Breast epithelium (tissue), 4 donors: ENCODE results near the gene STMP1. TPM values are rescaled to one million over a fixed set of nuclear protein-coding genes. Genes with fewer than 3 reads are reported as not detected.
A peak's percentile ranks its signal among the peaks of the same experiment; 100 is the strongest.
"Not testable (repeated sequence)": the region's sequence is repeated elsewhere in the genome, so short reads cannot be mapped to it uniquely, and the experiment has no call there.

Experiments used
- DNase-seq, 2 donors: peaks; one replicate each; pipeline ENCODE4 v3.0.0-alpha.2; 2019; ENCODE audit warnings: low spot score in 2 of 2
- H3K27ac ChIP-seq, 2 donors: fragments of 200-600 bp; sonication (generic) in 1 of 2; one replicate each; pipeline ENCODE4 v1.5.1; 2016 to 2019; ENCODE audit warnings: mild to moderate bottlenecking in 1 of 2
- H3K27me3 ChIP-seq, 2 donors: fragments of 200-600 bp; sonication (generic) in 1 of 2; one replicate each; pipeline versions ENCODE4 v1.5.1 to v1.6.0; 2017 to 2019; ENCODE audit warnings: control low read depth in 1 of 2, mild to moderate bottlenecking in 1 of 2
- H3K36me3 ChIP-seq: fragments of 200-600 bp; one replicate; pipeline ENCODE4 v1.5.1; 2019
- H3K4me1 ChIP-seq, 2 donors: fragments of 200-600 bp; sonication (generic); one replicate each; pipeline ENCODE4 v1.5.1; 2016 to 2019; ENCODE audit warnings: control low read depth in 1 of 2
- H3K4me3 ChIP-seq, 3 donors: fragments of 200-600 bp; sonication (generic); 1 replicate in 2 of 3; 2 replicates in 1 of 3; pipeline ENCODE4 v1.5.1; 2016 to 2019; ENCODE audit warnings: mild to moderate bottlenecking in 3 of 3, moderate library complexity in 2 of 3
- H3K9me3 ChIP-seq, 2 donors: fragments of 200-600 bp; sonication (generic) in 1 of 2; one replicate each; pipeline ENCODE4 v1.5.1; 2016 to 2019; ENCODE audit warnings: control low read depth in 1 of 2
- POLR2A ChIP-seq: fragments of 450-650 bp; IDR thresholded peaks from one replicate; pipeline ENCODE4 v1.6.1; 2016; ENCODE audit warnings: antibody characterized with exemption, mild to moderate bottlenecking, moderate library complexity
- POLR2AphosphoS5 ChIP-seq, 3 donors: sonication (generic); formaldehyde crosslinking; IDR thresholded peaks; one replicate each; pipeline ENCODE4 v1.6.1; 2017; ENCODE audit warnings: antibody characterized with exemption in 3 of 3
- intact Hi-C: fragments of 100-400 bp; cut with DNase I; formaldehyde crosslinking; loops from one replicate; pipeline ENCODE4 v1.15.1; 2023; ENCODE audit warnings: low total_unique reads
- total RNA-seq, 3 donors: library from RNA; depleted of rRNA; stranded (reverse); fragments of >200 nt; gene quantifications; one replicate each; pipeline ENCODE4 v1.1.0, GENCODE V29; 2016
- TF ChIP-seq, protein P1 (sequence below), 3 donors: fragments of 450-650 bp; IDR thresholded peaks; one replicate each; pipeline ENCODE4 v1.5.1; 2016 to 2017; ENCODE audit warnings: antibody characterized with exemption in 3 of 3, mild to moderate bottlenecking in 3 of 3, moderate library complexity in 3 of 3

STMP1 gene
- total RNA-seq, 3 donors from 2014 or later, result 13.9 to 27.2 (median 18.4) TPM

DNA sequence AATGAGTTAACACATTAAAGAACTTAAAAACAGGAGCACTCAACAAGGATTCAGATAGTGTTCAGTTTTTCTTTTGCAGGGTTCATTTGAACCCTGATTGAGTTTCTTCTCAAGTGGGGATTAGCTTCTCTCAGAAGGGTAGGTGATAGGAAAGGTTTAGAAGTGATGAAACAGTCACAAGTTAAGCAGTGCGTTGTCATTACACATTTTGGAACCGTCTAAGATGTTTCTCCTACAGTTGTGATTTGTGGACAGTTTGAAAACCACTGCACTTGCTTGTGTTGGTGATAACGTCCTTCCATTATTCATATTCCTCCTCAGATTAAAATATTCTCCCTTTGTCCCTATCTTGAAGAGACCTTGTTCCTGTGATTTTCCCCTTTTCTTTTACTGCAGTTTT, 2.7 kb downstream of the STMP1 start:
- DNase-seq, result no peak
- H3K27me3 ChIP-seq, result no peaks in the 10 kb centered on the region
- TF ChIP-seq POLR2A, result no peak
- TF ChIP-seq POLR2AphosphoS5 (IDR thresholded peaks at IDR 0.05), result no peak
- TF ChIP-seq, protein P1, sequence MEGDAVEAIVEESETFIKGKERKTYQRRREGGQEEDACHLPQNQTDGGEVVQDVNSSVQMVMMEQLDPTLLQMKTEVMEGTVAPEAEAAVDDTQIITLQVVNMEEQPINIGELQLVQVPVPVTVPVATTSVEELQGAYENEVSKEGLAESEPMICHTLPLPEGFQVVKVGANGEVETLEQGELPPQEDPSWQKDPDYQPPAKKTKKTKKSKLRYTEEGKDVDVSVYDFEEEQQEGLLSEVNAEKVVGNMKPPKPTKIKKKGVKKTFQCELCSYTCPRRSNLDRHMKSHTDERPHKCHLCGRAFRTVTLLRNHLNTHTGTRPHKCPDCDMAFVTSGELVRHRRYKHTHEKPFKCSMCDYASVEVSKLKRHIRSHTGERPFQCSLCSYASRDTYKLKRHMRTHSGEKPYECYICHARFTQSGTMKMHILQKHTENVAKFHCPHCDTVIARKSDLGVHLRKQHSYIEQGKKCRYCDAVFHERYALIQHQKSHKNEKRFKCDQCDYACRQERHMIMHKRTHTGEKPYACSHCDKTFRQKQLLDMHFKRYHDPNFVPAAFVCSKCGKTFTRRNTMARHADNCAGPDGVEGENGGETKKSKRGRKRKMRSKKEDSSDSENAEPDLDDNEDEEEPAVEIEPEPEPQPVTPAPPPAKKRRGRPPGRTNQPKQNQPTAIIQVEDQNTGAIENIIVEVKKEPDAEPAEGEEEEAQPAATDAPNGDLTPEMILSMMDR (IDR thresholded peaks at IDR 0.05), result no peak
- H3K36me3 ChIP-seq, result no peaks in the 10 kb centered on the region
- H3K9me3 ChIP-seq, result no peaks in the 10 kb centered on the region
- H3K4me1 ChIP-seq, result peaks cover 0 to 5% of the 10 kb centered on the region in 2 donors
- H3K27ac ChIP-seq, result no peak overlapping the region
- intact Hi-C loops, result loop anchor here (10.0 kb wide), 1 partner anchor 130 kb away; no protein-coding TSS in a partner anchor
- no peak overlapping the region for H3K4me3 ChIP-seq

DNA sequence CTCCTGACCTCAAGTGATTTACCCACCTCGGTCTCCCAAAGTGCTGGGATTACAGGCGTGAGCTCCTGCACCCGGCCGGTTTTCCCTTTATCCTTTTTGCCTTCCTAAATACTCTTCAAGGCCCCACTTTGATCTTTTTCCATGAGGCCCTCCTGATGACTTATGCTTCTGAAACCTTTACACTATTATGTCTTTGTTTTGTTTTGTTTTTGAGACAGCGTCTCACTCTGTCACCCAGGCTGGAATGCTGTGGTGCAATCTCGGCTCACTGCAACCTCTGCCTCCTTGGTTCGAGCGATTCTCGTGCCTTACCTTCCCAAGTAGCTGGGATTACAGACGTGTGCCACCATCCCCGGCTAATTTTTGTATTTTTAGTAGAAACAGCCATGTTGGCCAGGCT, 3.8 kb downstream of the STMP1 start:
- peaks cover 0 to 5% of the 10 kb centered on the region in 2 donors for H3K4me1 ChIP-seq
- H3K27me3 ChIP-seq, result no peaks in the 10 kb centered on the region
- no peak overlapping the region for H3K4me3 ChIP-seq
- DNase-seq, result no peak
- no peak overlapping the region for H3K27ac ChIP-seq
- no peaks in the 10 kb centered on the region for H3K36me3 ChIP-seq
- TF ChIP-seq POLR2A, result no peak
- no peak for TF ChIP-seq POLR2AphosphoS5 (IDR thresholded peaks at IDR 0.05)
- TF ChIP-seq, protein P1 (IDR thresholded peaks at IDR 0.05), result no peak
- no peaks in the 10 kb centered on the region for H3K9me3 ChIP-seq
- intact Hi-C loops, result loop anchor here (10.0 kb wide), 1 partner anchor 129 kb away; no protein-coding TSS in a partner anchor

DNA sequence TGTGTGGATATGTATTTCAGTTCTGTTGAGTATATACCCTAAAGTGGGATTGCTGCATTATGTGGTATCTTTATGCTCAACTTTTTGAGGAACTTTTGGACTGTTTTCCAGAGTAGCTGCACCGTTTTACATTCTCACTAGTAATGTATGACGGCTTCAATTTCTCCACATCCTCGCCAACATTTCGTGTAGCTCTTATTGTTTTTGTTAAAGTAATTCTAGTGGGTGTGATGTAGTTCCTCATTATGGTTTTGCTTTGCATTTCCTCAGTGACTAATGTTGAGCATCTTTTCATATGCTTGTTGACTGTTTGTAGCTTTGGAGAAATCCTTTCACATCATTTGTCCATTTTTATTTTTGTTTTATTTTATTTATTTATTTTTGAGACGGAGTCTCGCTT, 4.5 kb downstream of the STMP1 start:
- Histone ChIP-seq H3K4me1 (peaks cover 0 to 5% of the 10 kb centered on the region in 2 donors), H3K27me3 (no peaks in the 10 kb centered on the region), H3K9me3 (no peaks in the 10 kb centered on the region), H3K4me3 (no peak overlapping the region), H3K36me3 (no peaks in the 10 kb centered on the region), H3K27ac (no peak overlapping the region)
- TF ChIP-seq POLR2AphosphoS5 (IDR thresholded peaks at IDR 0.05) (no peak), POLR2A (no peak)
- TF ChIP-seq, protein P1 (IDR thresholded peaks at IDR 0.05), result no peak
- intact Hi-C loops, result loop anchor here (10.0 kb wide), 1 partner anchor 128 kb away; no protein-coding TSS in a partner anchor
- no peak for DNase-seq

DNA sequence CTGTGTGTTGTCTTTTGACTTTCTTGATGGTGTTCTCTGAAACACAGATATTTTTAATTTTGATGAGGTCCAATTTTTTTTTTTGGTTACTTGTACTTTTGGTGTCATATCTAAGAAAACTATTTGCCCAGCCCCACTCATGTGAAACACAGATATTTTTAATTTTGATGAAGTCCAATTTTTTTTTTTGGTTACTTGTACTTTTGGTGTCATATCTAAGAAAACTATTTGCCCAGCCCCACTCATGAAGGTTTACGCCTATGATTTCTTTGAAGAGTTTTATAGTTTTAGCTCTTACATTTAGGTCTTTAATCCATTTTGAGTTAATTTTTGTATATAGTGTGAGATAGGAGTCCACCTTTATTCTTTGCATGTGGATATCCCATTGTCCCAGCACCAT, 5.3 kb downstream of the STMP1 start:
- H3K4me3 ChIP-seq, H3K36me3 ChIP-seq, H3K27me3 ChIP-seq, H3K9me3 ChIP-seq, H3K4me1 ChIP-seq, H3K27ac ChIP-seq, DNase-seq: not testable (repeated sequence)
- intact Hi-C loops, result loop anchor here (10.0 kb wide), 1 partner anchor 127 kb away; no protein-coding TSS in a partner anchor

DNA sequence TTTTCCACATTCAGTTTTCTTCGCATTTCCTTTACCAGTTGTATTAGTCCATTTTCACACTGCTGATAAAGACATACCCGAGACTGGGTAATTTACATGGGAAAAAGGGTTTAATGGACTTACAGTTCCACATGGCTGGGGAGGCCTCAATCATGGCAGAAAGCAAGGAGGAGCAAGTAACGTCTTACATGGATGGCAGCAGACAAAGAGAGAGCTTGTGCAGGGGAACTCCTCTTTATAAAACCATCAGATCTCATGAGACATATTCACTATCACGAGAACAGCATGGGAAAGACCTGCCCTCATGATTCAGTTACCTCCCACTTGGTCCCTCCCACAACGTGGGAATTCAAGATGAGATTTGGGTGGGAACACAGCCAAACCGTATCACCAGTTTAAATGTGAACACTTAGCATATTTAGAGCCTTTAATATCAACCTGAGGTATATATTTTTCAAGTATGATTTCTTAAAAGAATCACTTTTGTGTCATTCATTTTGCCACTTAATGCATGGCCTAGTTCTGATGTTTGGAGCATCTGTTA, 6.6 kb downstream of the STMP1 start:
- DNase-seq, H3K4me1 ChIP-seq, H3K27ac ChIP-seq, H3K36me3 ChIP-seq, H3K4me3 ChIP-seq, H3K27me3 ChIP-seq, H3K9me3 ChIP-seq: not testable (repeated sequence)
- intact Hi-C loops, result loop anchor here (10.0 kb wide), 1 partner anchor 126 kb away; no protein-coding TSS in a partner anchor

DNA sequence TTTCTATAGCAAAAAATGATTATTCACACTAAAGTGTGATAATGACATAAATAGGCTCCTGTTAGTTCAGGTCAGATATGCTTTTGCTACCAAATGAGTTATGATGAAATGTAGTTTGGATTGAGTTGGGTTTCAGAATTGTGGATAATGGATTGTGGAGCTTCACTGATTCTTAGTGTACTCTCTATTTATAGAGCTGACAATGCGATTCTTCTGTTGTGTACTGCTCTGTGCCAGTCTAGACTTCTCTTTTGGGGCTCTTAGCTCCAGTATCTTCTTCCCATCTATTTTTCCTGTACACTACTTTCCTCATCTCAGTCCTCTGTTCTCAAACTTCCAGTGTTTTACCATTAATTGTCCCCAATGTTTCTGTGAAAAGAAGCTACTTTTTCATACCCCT, 7.5 kb downstream of the STMP1 start:
- Histone ChIP-seq H3K4me1 (no peaks in the 10 kb centered on the region), H3K27ac (peak overlapping the region in 1 of 2 donors; percentile 48), H3K27me3 (no peaks in the 10 kb centered on the region), H3K36me3 (peaks cover 4% of the 10 kb centered on the region), H3K9me3 (no peaks in the 10 kb centered on the region), H3K4me3 (no peak overlapping the region)
- TF ChIP-seq POLR2A (no peak), POLR2AphosphoS5 (IDR thresholded peaks at IDR 0.05) (no peak)
- TF ChIP-seq, protein P1 (IDR thresholded peaks at IDR 0.05), result no peak
- intact Hi-C loops, result loop anchor here (10.0 kb wide), 1 partner anchor 125 kb away; no protein-coding TSS in a partner anchor
- no peak for DNase-seq
